Measurements from ENCODE around the gene CDHR2.
"Not testable (repeated sequence)": the region's sequence is repeated elsewhere in the genome, so short reads cannot be mapped to it uniquely, and the experiment has no call there.

CDHR2 gene

GRCh38 chr5:176575066-176575465 lies 25.9 kb downstream of the CDHR2 start:
- no peak for DNase-seq

GRCh38 chr5:176575488-176576422 lies 26.6 kb downstream of the CDHR2 start:
- no peak for DNase-seq

GRCh38 chr5:176577312-176578176 lies 28.4 kb downstream of the CDHR2 start:
- no peak for DNase-seq

GRCh38 chr5:176578391-176578808 lies 29.3 kb downstream of the CDHR2 start:
- DNase-seq = no peak

- no peak for DNase-seq
Observed at GRCh38 chr5:176579323-176579722, 30.2 kb downstream of the CDHR2 start.

GRCh38 chr5:176581361-176581760 lies 32.2 kb downstream of the CDHR2 start:
- DNase-seq = no peak

- DNase-seq = no peak
Observed at GRCh38 chr5:176583076-176583475, 33.9 kb downstream of the CDHR2 start.

- no peak for DNase-seq
Observed at GRCh38 chr5:176587398-176587797, 38.3 kb downstream of the CDHR2 start.

- DNase-seq = no peak
Observed at GRCh38 chr5:176588297-176588696, 39.2 kb downstream of the CDHR2 start.

GRCh38 chr5:176589039-176589769 lies 40.1 kb downstream of the CDHR2 start:
- DNase-seq = no peak

- no peak for DNase-seq
Observed at GRCh38 chr5:176590035-176590717, 41.0 kb downstream of the CDHR2 start.

GRCh38 chr5:176591667-176592066 lies 42.5 kb downstream of the CDHR2 start:
- not testable (repeated sequence) for DNase-seq

GRCh38 chr5:176592573-176592972 lies 43.4 kb downstream of the CDHR2 start:
- no peak for DNase-seq

GRCh38 chr5:176593273-176593869 lies 44.2 kb downstream of the CDHR2 start:
- no peak for DNase-seq

- no peak for DNase-seq
Observed at GRCh38 chr5:176594554-176594953, 45.4 kb downstream of the CDHR2 start.

- no peak for DNase-seq
Observed at GRCh38 chr5:176595386-176595943, 46.3 kb downstream of the CDHR2 start.

GRCh38 chr5:176596069-176596644 lies 47.0 kb downstream of the CDHR2 start:
- DNase-seq = no peak

- DNase-seq = no peak
Observed at GRCh38 chr5:176596689-176597416, 47.7 kb downstream of the CDHR2 start.

GRCh38 chr5:176597417-176598389 lies 48.6 kb downstream of the CDHR2 start:
- no peak for DNase-seq

Data from NCI-H2081 treated with DMSO at 0.1 percent for 48 hours (cell line).